Renal pelvis (tissue), 12 donors: ENCODE measurements around the gene MPC1. TPM values are rescaled to one million over a fixed set of nuclear protein-coding genes. Genes with fewer than 3 reads are reported as not detected.

Source experiments
- DNase-seq: peaks from one replicate; pipeline ENCODE4 v3.0.0-alpha.2; 2013
- long read RNA-seq, 16 experiments: transcript quantifications; one replicate each; lab custom pipeline, GENCODE V29; 2026
- polyA plus RNA-seq, 3 donors: library from polyadenylated mRNA; unstranded; fragments of 120-200 nt; gene quantifications; one replicate each; pipeline ENCODE4 v1.2.1, GENCODE V29; 2013; ENCODE audit not compliant: insufficient read length in 3 of 3

MPC1 gene
- polyA plus RNA-seq = 10 to 100 TPM; 74.5 to 85.6 (median 78.1) TPM
- long read RNA-seq, donor 1, partial matches to known transcripts = 0 of 73 reads
- long read RNA-seq, donor 1, other reads (novel, unspliced or antisense) = 73 of 73 reads
- long read RNA-seq, donor 2, partial matches to known transcripts = 0 of 93 reads
- long read RNA-seq, donor 2, other reads (novel, unspliced or antisense) = 93 of 93 reads
- long read RNA-seq, donor 3, partial matches to known transcripts = 0 of 85 reads
- long read RNA-seq, donor 3, other reads (novel, unspliced or antisense) = 83 of 85 reads
- long read RNA-seq, donor 4, partial matches to known transcripts = 5 of 128 reads
- long read RNA-seq, donor 4, other reads (novel, unspliced or antisense) = 123 of 128 reads
- long read RNA-seq, donor 5, partial matches to known transcripts = 0 of 37 reads
- long read RNA-seq, donor 5, other reads (novel, unspliced or antisense) = 36 of 37 reads
- long read RNA-seq, donor 6, partial matches to known transcripts = 6 of 81 reads
- long read RNA-seq, donor 6, other reads (novel, unspliced or antisense) = 73 of 81 reads
- long read RNA-seq, donor 7, partial matches to known transcripts = 0 of 82 reads
- long read RNA-seq, donor 7, other reads (novel, unspliced or antisense) = 82 of 82 reads
- long read RNA-seq, donor 8, partial matches to known transcripts = 0 of 26 reads
- long read RNA-seq, donor 8, other reads (novel, unspliced or antisense) = 26 of 26 reads
- long read RNA-seq, donor 9, partial matches to known transcripts = 6 of 107 reads
- long read RNA-seq, donor 9, other reads (novel, unspliced or antisense) = 101 of 107 reads
- long read RNA-seq, donor 10, partial matches to known transcripts = 0 of 64 reads
- long read RNA-seq, donor 10, other reads (novel, unspliced or antisense) = 64 of 64 reads
- long read RNA-seq, donor 11, partial matches to known transcripts = 0 of 57 reads
- long read RNA-seq, donor 11, other reads (novel, unspliced or antisense) = 57 of 57 reads
- long read RNA-seq, donor 12, partial matches to known transcripts = 10 of 92 reads
- long read RNA-seq, donor 12, other reads (novel, unspliced or antisense) = 80 of 92 reads
- long read RNA-seq, donor 13, partial matches to known transcripts = 22 of 71 reads
- long read RNA-seq, donor 13, other reads (novel, unspliced or antisense) = 47 of 71 reads
- long read RNA-seq, donor 14, partial matches to known transcripts = 20 of 140 reads
- long read RNA-seq, donor 14, other reads (novel, unspliced or antisense) = 119 of 140 reads
- long read RNA-seq, donor 15, partial matches to known transcripts = 5 of 99 reads
- long read RNA-seq, donor 15, other reads (novel, unspliced or antisense) = 94 of 99 reads
- long read RNA-seq, donor 16, partial matches to known transcripts = 5 of 138 reads
- long read RNA-seq, donor 16, other reads (novel, unspliced or antisense) = 133 of 138 reads

DNA sequence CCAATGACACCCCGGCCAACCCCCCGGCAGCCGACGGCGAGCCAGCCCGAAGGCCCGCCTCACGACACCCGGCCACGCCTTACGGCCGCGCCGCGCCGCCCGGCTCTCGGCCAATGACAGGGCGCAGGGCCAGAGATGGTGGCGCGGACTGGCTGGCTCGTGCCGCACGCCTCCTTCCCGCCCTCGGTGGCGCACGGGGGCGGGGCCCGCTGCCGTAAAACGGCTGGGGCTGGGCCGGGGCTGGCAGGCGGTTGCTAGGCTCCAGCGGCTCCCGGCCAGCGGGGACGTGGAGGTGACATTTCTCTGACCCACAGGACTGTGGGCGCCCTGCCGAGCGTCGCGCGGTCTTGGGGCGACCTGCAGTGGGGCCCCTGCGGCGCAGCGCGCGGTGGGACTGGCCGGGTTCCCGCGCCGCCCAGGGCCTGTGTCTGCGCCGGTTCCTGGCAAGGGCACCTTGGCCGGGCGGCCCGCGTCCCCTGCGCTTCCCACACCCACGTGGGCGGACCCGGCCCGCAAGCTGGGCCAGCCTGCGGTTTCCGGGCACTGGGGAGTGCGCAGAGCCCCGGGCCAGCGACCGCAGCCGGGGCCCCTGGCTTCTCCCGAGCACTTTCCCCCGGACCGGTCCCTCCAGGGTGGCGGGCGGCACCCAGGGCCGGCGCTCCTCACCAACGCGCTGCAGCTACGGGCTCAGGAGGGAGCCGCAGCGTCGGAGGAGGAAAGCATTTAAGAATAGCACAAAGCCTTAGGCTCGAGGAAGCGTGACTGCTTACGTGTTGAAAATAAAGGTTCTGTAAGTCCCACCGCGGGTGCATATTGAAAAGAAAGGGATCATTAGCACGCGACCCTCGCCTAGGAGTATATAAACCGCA lies at the start of gene MPC1:
Gene MPC1, minus strand, starts transcription at position 8 of the 869 bp plus-strand sequence. CDS start 64 bp downstream, outside the sequence.
- peak; percentile 97 for DNase-seq

DNA sequence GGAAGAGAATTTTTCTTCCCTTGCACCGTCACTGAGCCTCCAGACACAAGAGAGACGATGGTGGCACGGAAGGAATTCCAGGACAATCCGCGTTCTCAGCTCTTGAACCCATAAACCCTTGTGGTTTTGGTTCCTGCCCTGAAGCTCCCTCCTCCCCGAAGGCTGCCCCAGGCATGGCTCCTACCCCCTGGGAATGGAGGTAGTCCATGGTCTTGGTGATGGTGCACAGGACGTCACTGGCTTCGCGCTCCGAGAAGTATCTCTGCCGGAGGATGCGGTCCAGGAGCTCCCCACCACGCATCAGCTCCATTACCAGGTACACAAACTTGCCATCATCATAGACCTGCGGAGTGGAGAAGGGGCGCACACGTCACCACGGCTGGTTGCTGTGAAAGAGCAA lies 47.5 kb upstream of the MPC1 start:
- DNase-seq = no peak

DNA sequence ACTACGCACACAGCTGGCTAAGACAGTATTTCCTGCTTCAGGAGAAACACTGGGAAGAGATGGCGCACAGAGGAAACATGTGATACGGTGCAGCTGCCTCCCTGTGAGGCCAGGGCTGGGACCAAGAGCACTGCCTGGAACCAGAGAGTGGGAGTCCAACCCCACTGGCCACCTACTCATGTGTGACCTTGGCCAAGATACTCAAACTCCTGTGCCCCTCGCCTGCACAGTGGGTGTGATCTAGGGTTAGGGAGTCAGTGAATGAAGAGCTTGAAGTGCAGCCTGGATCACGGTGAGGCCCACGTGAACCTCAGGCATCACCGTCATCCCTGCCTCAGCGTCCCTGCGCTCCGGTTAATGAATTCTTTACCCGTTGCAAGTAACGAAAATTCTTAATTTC lies 41.7 kb upstream of the MPC1 start:
- DNase-seq = no peak

DNA sequence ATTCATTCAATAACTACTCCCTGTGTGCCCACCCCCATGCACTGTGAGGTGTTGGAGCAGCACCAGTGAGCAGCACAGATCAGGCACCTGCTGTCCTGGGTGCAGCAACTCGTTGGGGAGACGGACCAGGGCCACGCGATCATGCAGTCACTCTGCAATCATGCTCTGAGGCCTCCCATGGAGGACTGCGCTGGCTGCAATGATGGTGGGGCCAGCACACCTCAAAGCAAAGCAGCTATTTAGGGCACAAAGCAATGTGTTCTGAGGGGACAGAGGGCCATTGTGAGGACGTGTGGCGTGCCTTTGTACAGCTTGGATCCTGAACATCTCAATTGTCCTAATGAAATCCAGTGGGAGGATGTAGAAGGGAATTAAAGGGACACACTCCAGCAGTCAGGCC lies 41.0 kb upstream of the MPC1 start:
- no peak for DNase-seq

GRCh38 chr6:166423051-166423745 lies 40.5 kb upstream of the MPC1 start:
- DNase-seq = no peak

- no peak for DNase-seq
These were observed 39.6 kb upstream of the MPC1 start for GRCh38 chr6:166422201-166422940.

GRCh38 chr6:166420351-166420750 lies 37.6 kb upstream of the MPC1 start:
- no peak for DNase-seq

GRCh38 chr6:166419717-166420116 lies 37.0 kb upstream of the MPC1 start:
- no peak for DNase-seq

- DNase-seq = no peak
These were observed 36.5 kb upstream of the MPC1 start for GRCh38 chr6:166419286-166419685.

GRCh38 chr6:166418691-166419143 lies 36.0 kb upstream of the MPC1 start:
- no peak for DNase-seq

DNA sequence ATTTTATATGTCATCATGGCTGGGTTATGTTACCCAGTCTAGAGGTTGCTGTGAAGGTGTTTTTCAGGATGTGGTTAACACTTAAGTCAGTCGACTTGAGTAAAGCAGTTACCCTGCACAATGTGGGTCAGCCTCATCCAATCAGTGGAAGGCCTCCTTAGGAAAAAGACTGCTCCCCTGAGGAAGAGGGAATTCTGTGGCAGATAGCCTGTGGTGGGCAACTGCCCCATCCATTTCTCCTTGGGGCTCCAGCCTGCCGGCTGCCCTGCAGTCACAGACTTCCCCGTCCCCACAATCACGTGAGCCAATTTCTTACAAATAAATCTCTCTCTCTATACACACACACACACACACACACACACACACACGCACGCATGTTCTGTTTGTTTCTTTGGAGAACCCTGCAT lies 34.5 kb upstream of the MPC1 start:
- no peak for DNase-seq

DNA sequence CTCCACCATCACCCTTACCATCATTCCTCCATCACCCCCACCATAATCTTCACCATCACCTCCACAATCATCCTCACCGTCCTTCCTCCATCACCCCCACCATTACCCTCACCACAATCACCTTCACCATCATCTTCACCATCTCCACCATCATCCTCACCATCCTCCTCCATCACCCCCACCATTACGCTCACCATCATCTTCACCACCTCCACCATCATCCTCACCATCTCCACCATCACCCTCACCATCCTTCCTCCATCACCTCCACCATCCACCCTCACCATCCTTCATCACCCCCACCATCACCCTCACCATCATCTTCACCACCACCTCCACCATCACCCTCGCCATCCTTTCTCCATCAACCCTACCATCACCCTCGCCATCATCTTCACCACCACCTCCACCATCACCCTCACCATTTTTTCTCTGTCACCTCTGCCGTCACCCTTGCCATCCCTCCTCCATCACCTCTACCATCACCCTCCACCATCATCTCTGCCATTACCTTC lies 33.1 kb upstream of the MPC1 start:
- DNase-seq = no peak

DNA sequence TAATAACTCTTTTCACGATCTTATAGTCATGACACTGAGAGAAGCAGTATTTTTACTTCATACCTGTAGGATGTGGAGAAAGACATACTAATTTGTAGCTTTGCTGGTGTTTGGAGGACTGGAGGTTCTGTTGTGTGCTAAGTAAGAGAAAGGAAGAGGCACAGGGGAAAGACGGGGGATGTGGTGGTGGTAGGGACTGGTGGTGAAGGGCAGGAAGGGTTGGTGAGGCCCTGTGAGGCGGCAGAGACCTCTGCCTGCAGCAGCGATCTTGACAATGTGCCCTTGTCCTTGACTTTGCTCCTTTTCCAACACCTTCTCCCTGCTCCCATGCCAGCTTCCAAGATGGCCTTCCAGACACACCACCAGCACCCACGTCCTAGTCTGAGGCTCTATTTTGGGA lies 32.6 kb upstream of the MPC1 start:
- no peak for DNase-seq

GRCh38 chr6:166413491-166413951 lies 30.8 kb upstream of the MPC1 start:
- no peak for DNase-seq

DNA sequence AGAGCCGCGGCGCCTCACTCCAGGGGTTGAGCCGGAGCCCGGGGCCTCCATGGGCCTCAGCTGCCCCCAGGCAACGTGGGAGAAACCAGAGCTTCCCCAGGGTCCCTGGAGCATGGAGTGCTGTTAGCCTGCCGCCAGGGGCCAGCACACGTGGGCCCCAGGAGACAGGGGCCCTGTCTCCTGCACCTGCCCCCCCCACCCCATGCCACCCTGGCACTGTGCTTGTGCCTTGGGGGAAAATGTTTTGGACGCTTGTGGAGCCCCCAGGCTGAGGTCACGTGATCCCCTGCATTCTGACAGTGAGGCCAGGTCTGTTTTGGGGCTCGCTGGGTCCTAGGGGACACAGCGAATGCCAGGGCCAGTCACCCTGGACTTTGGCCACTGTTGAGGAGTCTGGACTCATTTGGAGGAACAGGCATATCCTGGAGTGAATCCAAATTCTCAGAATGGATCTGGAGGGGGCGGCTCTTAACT lies 30.2 kb upstream of the MPC1 start:
- no peak for DNase-seq

DNA sequence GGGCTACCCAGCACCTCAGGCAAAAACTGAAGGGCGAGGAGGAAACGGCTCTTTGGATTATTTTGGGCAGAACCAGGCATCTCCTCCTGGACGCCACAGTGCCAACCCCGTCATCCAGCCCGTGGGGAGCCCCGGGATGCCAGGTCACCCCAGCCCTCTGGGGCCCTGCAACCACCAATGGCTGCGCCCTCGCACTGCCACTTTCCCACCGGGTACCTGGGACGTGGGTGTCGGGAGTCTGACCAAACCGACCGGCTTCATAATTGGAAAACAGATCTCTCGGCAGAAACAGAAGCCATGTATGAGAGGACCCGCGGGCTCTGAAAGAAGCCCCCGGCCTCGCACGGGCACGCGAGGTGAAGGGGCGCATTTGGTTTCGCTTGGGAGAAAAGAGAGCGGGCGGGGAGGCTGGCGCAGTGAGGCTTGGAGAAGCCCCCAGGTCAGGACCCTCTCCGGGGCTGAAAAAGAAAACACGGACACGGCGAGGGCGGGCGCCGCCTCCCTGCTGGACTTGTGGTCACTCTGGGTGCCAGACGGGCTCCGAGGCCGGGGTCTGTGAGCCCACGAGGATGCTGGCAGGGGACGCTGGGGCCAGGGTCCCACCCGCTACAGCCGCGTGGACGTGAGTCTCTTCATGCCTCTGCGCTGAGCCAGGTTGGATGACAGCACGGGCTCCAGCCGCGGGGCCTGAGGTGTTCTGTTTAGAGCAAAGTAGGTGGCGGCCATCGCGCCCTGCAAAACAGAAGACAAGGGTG lies 29.6 kb upstream of the MPC1 start:
- DNase-seq = no peak

- DNase-seq = no peak
These were observed 29.0 kb upstream of the MPC1 start for GRCh38 chr6:166411721-166412151.

- no peak for DNase-seq
These were observed 28.5 kb upstream of the MPC1 start for GRCh38 chr6:166411271-166411670.
